WTC11 (cell line): ENCODE measurements around the gene GALNTL6. TPM values are rescaled to one million over a fixed set of nuclear protein-coding genes. Genes with fewer than 3 reads are reported as not detected.

ENCODE experiments used
- ATAC-seq: fragments of 200-7000 bp; cut with Tn5 transposase; 2 replicates; pipeline ENCODE4 v1.10.0; 2021; ENCODE audit warnings: mild to moderate bottlenecking, moderate library complexity
- CTCF ChIA-PET: fragments of 300-600 bp; sonication (Branson Sonifier 250); formaldehyde crosslinking; loops from one replicate; lab custom pipeline; 2021; ENCODE audit warnings: antibody characterized with exemption; lab: Charles Lee
- POLR2A ChIA-PET: fragments of 350-600 bp; sonication (Branson Sonifier 250); formaldehyde crosslinking; loops from one replicate; lab custom pipeline; 2021; ENCODE audit warnings: antibody characterized with exemption; lab: Charles Lee
- DNase-seq: peaks from one replicate; pipeline ENCODE4 v3.0.0; 2021; ENCODE audit warnings: low spot score
- H3K27ac Mint-ChIP-seq: 2 replicates; pipeline ENCODE4 v1.8.0; 2021; ENCODE audit warnings: mixed read lengths
- H3K27me3 Mint-ChIP-seq: 2 replicates; pipeline ENCODE4 v1.8.0; 2021; ENCODE audit warnings: low read depth, mild to moderate bottlenecking, moderate library complexity, mixed read lengths
- H3K36me3 Mint-ChIP-seq: 2 replicates; pipeline ENCODE4 v1.8.0; 2021; ENCODE audit warnings: mixed read lengths
- H3K4me1 Mint-ChIP-seq: 2 replicates; pipeline ENCODE4 v1.8.0; 2022; ENCODE audit warnings: mixed read lengths
- H3K4me3 Mint-ChIP-seq: 2 replicates; pipeline ENCODE4 v1.8.0; 2021; ENCODE audit warnings: mild to moderate bottlenecking, moderate library complexity, mixed read lengths
- H3K9me3 Mint-ChIP-seq: 2 replicates; pipeline ENCODE4 v1.8.0; 2021; ENCODE audit warnings: mixed read lengths
- ARID4B ChIP-seq: sonication (generic); formaldehyde crosslinking; IDR thresholded peaks from 2 replicates; pipeline ENCODE4 v1.8.0; 2023; ENCODE audit warnings: missing genetic modification reagents, mild to moderate bottlenecking, borderline replicate concordance
- ATF1 ChIP-seq: sonication (generic); formaldehyde crosslinking; IDR thresholded peaks from 2 replicates; pipeline ENCODE4 v1.8.1; 2023; ENCODE audit warnings: mild to moderate bottlenecking, moderate library complexity, missing genetic modification reagents
- CBFB ChIP-seq: sonication (generic); formaldehyde crosslinking; IDR thresholded peaks from 2 replicates; pipeline ENCODE4 v1.8.1; 2022; ENCODE audit warnings: mild to moderate bottlenecking, low read depth, missing genetic modification reagents
- CREB1 ChIP-seq: sonication (generic); formaldehyde crosslinking; IDR thresholded peaks from 2 replicates; pipeline ENCODE4 v1.8.0; 2023; ENCODE audit warnings: mild to moderate bottlenecking, missing genetic modification reagents
- HMGXB4 ChIP-seq: sonication (generic); formaldehyde crosslinking; IDR thresholded peaks from 2 replicates; pipeline ENCODE4 v1.8.1; 2023; ENCODE audit warnings: mild to moderate bottlenecking, moderate library complexity, missing genetic modification reagents
- JAZF1 ChIP-seq: fragments of 250-450 bp; sonication (Bioruptor Pico); IDR thresholded peaks from 2 replicates; pipeline ENCODE4 v1.9.0; 2021; ENCODE audit warnings: moderate library complexity, mild to moderate bottlenecking, inconsistent platforms
- MYBL2 ChIP-seq: sonication (generic); formaldehyde crosslinking; IDR thresholded peaks from 2 replicates; pipeline ENCODE4 v1.8.1; 2023; ENCODE audit warnings: mild to moderate bottlenecking, moderate library complexity, missing genetic modification reagents
- NFYB ChIP-seq: sonication (generic); formaldehyde crosslinking; conservative IDR thresholded peaks from 2 replicates; pipeline ENCODE4 v1.8.0; 2022; ENCODE audit warnings: low read depth, missing genetic modification reagents
- OVOL2 ChIP-seq: fragments of 250-450 bp; sonication (Bioruptor Pico); IDR thresholded peaks from 2 replicates; pipeline ENCODE4 v1.9.0; 2021; ENCODE audit warnings: mild to moderate bottlenecking, borderline replicate concordance
- PRDM15 ChIP-seq: sonication (generic); formaldehyde crosslinking; IDR thresholded peaks from 2 replicates; pipeline ENCODE4 v1.8.0; 2022; ENCODE audit warnings: missing genetic modification reagents
- TEAD1 ChIP-seq: sonication (generic); formaldehyde crosslinking; IDR thresholded peaks from 2 replicates; pipeline ENCODE4 v1.8.0; 2022; ENCODE audit warnings: mild to moderate bottlenecking, missing genetic modification reagents
- ZBTB43 ChIP-seq: sonication (generic); formaldehyde crosslinking; IDR thresholded peaks from 2 replicates; pipeline ENCODE4 v1.8.1; 2023; ENCODE audit warnings: mild to moderate bottlenecking, missing genetic modification reagents
- ZNF263 ChIP-seq: sonication (generic); formaldehyde crosslinking; IDR thresholded peaks from 2 replicates; pipeline ENCODE4 v1.8.1; 2022; ENCODE audit warnings: low read depth, mild to moderate bottlenecking, moderate library complexity, missing genetic modification reagents
- ZNF532 ChIP-seq: fragments of 250-450 bp; sonication (Bioruptor Pico); IDR thresholded peaks from 2 replicates; pipeline ENCODE4 v1.9.0; 2021; ENCODE audit warnings: mild to moderate bottlenecking, borderline replicate concordance
- ZNF671 ChIP-seq: fragments of 250-450 bp; sonication (Bioruptor Pico); IDR thresholded peaks from 2 replicates; pipeline ENCODE4 v1.8.0; 2021; ENCODE audit warnings: mild to moderate bottlenecking
- total RNA-seq: library from RNA; stranded (reverse); gene quantifications from 3 replicates; pipeline ENCODE4 v1.2.3, GENCODE V29; 2021

The GALNTL6 gene
- total RNA-seq, 1 experiment from 2014 or later = 0.24 TPM

- no peak overlapping the region for H3K27ac Mint-ChIP-seq
- peaks cover 4% of the 10 kb centered on the region for H3K4me1 Mint-ChIP-seq
- H3K27me3 Mint-ChIP-seq = no peaks in the 10 kb centered on the region
- CTCF ChIA-PET = no interaction called here
- H3K4me3 Mint-ChIP-seq = no peak overlapping the region
- DNase-seq (no peak), ATAC-seq (no peak)
- TF ChIP-seq ZNF532 (no peak), MYBL2 (CRISPR knock-in tag) (no peak), HMGXB4 (CRISPR knock-in tag) (no peak), ZNF263 (no peak)
- POLR2A ChIA-PET = no interaction called here
- H3K36me3 Mint-ChIP-seq = no peaks in the 10 kb centered on the region
- H3K9me3 Mint-ChIP-seq = no peaks in the 10 kb centered on the region
These were observed 947.3 kb downstream of the GALNTL6 start for GRCh38 chr4:172760512-172760911.

- ChIA-PET CTCF (no interaction called here), POLR2A (no interaction called here)
- no peaks in the 10 kb centered on the region for H3K27me3 Mint-ChIP-seq
- no peaks in the 10 kb centered on the region for H3K36me3 Mint-ChIP-seq
- no peak for DNase-seq
- no peaks in the 10 kb centered on the region for H3K9me3 Mint-ChIP-seq
- H3K4me1 Mint-ChIP-seq = peaks cover 17% of the 10 kb centered on the region
- no peak overlapping the region for H3K27ac Mint-ChIP-seq
- ATAC-seq = no peak
- no peak overlapping the region for H3K4me3 Mint-ChIP-seq
- no peak for TF ChIP-seq ARID4B (CRISPR knock-in tag)
- TF ChIP-seq JAZF1 (CRISPR knock-in tag) = no peak
- no peak for TF ChIP-seq ZBTB43 (CRISPR knock-in tag)
- no peak for TF ChIP-seq OVOL2
- no peak for TF ChIP-seq ZNF671 (CRISPR knock-in tag)
- TF ChIP-seq PRDM15 (CRISPR knock-in tag) = no peak
- no peak for TF ChIP-seq CBFB (CRISPR knock-in tag)
- no peak for TF ChIP-seq ZNF532
- TF ChIP-seq NFYB (CRISPR knock-in tag) = no peak
- no peak for TF ChIP-seq ATF1
- TF ChIP-seq CREB1 (CRISPR knock-in tag) = no peak
- TF ChIP-seq TEAD1 (CRISPR knock-in tag) = no peak
These were observed 949.7 kb downstream of the GALNTL6 start for GRCh38 chr4:172762895-172763294.
